GM20431 (cell line): ENCODE measurements around the gene CTR9.

ENCODE experiments used
- in situ Hi-C: fragments of 300-500 bp; cut with MseI, MboI; formaldehyde crosslinking; loops from one replicate; pipeline ENCODE4 v1.15.0; 2020; ENCODE audit warnings: low sequenced_read_pairs; ENCODE audit not compliant: unreplicated experiment

The CTR9 gene

GRCh38 chr11:10777806-10778205 is 26.8 kb downstream of the CTR9 start:
- in situ Hi-C loops = no loop called here

GRCh38 chr11:10778217-10778970 is 27.3 kb downstream of the CTR9 start:
- in situ Hi-C loops = no loop called here

GRCh38 chr11:10779086-10779485 is 28.0 kb downstream of the CTR9 start:
- in situ Hi-C loops = no loop called here

- in situ Hi-C loops = no loop called here
Measured at GRCh38 chr11:10780040-10780439, 29.0 kb downstream of the CTR9 start.

GRCh38 chr11:10784232-10785145 is 33.4 kb downstream of the CTR9 start:
- in situ Hi-C loops = no loop called here

GRCh38 chr11:10785146-10785474 is 34.1 kb downstream of the CTR9 start:
- in situ Hi-C loops = no loop called here

- in situ Hi-C loops = no loop called here
Measured at GRCh38 chr11:10786451-10786850, 35.4 kb downstream of the CTR9 start.

GRCh38 chr11:10792385-10793068 is 41.5 kb downstream of the CTR9 start:
- in situ Hi-C loops = loop anchor here (10.0 kb wide), 1 partner anchor 232 kb away; no protein-coding TSS in a partner anchor

GRCh38 chr11:10793470-10794255 is 42.6 kb downstream of the CTR9 start:
- in situ Hi-C loops = loop anchor here (10.0 kb wide), 1 partner anchor 231 kb away; no protein-coding TSS in a partner anchor

GRCh38 chr11:10796191-10796590 is 45.1 kb downstream of the CTR9 start:
- in situ Hi-C loops = loop anchor here (10.0 kb wide), 1 partner anchor 229 kb away; no protein-coding TSS in a partner anchor

GRCh38 chr11:10797001-10797400 is 46.0 kb downstream of the CTR9 start:
- in situ Hi-C loops = loop anchor here (10.0 kb wide), 1 partner anchor 228 kb away; no protein-coding TSS in a partner anchor

- in situ Hi-C loops = loop anchor here (10.0 kb wide), 1 partner anchor 227 kb away; no protein-coding TSS in a partner anchor
Measured at GRCh38 chr11:10797531-10797930, 46.5 kb downstream of the CTR9 start.

GRCh38 chr11:10798330-10798928 is 47.4 kb downstream of the CTR9 start:
- in situ Hi-C loops = loop anchor here (10.0 kb wide), 1 partner anchor 226 kb away; no protein-coding TSS in a partner anchor

GRCh38 chr11:10800292-10800691 is 49.2 kb downstream of the CTR9 start:
- in situ Hi-C loops = no loop called here

GRCh38 chr11:10803676-10804075 is 52.6 kb downstream of the CTR9 start:
- in situ Hi-C loops = no loop called here

GRCh38 chr11:10805741-10806140 is 54.7 kb downstream of the CTR9 start:
- in situ Hi-C loops = no loop called here

GRCh38 chr11:10806206-10806605 is 55.2 kb downstream of the CTR9 start:
- in situ Hi-C loops = no loop called here

- in situ Hi-C loops = no loop called here
Measured at GRCh38 chr11:10807493-10808234, 56.6 kb downstream of the CTR9 start.

GRCh38 chr11:10808235-10808552 is 57.1 kb downstream of the CTR9 start:
- in situ Hi-C loops = no loop called here
